Type B pancreatic cell (in vitro differentiated cells): ENCODE data around the gene MAP7. TPM values are rescaled to one million over a fixed set of nuclear protein-coding genes. Genes with fewer than 3 reads are reported as not detected.

Experiments
- DNase-seq: peaks from one replicate; pipeline ENCODE4 v3.0.0; 2021; ENCODE audit warnings: mixed read lengths; ENCODE audit not compliant: unreplicated experiment; ENCODE audit errors: extremely low spot score
- H3K27ac Mint-ChIP-seq: 2 replicates; pipeline ENCODE4 v1.8.0; 2021; ENCODE audit warnings: mild to moderate bottlenecking, mixed read lengths
- H3K27me3 Mint-ChIP-seq: 2 replicates; pipeline ENCODE4 v1.8.0; 2021; ENCODE audit warnings: mixed read lengths
- H3K36me3 Mint-ChIP-seq: 2 replicates; pipeline ENCODE4 v1.8.0; 2021; ENCODE audit warnings: mixed read lengths
- H3K4me1 Mint-ChIP-seq: one replicate; pipeline ENCODE4 v1.8.0; 2021; ENCODE audit warnings: mixed read lengths; ENCODE audit not compliant: unreplicated experiment
- H3K4me3 Mint-ChIP-seq: 2 replicates; pipeline ENCODE4 v1.8.0; 2021; ENCODE audit warnings: mild to moderate bottlenecking, mixed read lengths
- H3K9me3 Mint-ChIP-seq: 2 replicates; pipeline ENCODE4 v1.8.0; 2021; ENCODE audit warnings: mixed read lengths
- CTCF ChIP-seq: fragments of 200-600 bp; sonication (generic); conservative IDR thresholded peaks from 2 replicates; pipeline ENCODE4 v1.5.0; 2021; ENCODE audit warnings: antibody characterized with exemption, mild to moderate bottlenecking
- total RNA-seq: library from RNA; stranded (reverse); gene quantifications from 2 replicates; pipeline ENCODE4 v1.2.1, GENCODE V29; 2021; ENCODE audit warnings: low replicate concordance

The MAP7 gene
- total RNA-seq, 1 donor from 2014 or later: 17.8 TPM

- no peak overlapping the region for H3K4me3 Mint-ChIP-seq
- no peaks in the 10 kb centered on the region for H3K27me3 Mint-ChIP-seq
- no peak for TF ChIP-seq CTCF
- no peaks in the 10 kb centered on the region for H3K36me3 Mint-ChIP-seq
- H3K27ac Mint-ChIP-seq: no peak overlapping the region
- no peak for DNase-seq
- H3K4me1 Mint-ChIP-seq: peaks cover 5% of the 10 kb centered on the region
- no peaks in the 10 kb centered on the region for H3K9me3 Mint-ChIP-seq
These were observed 212.6 kb downstream of the MAP7 start for GRCh38 chr6:136337606-136338005.

GRCh38 chr6:136337121-136337520 is 213.1 kb downstream of the MAP7 start:
- H3K9me3 Mint-ChIP-seq: no peaks in the 10 kb centered on the region
- peak overlapping the region; percentile 23 for H3K27ac Mint-ChIP-seq
- DNase-seq: no peak
- TF ChIP-seq CTCF: no peak
- H3K36me3 Mint-ChIP-seq: no peaks in the 10 kb centered on the region
- H3K4me3 Mint-ChIP-seq: peak overlapping the region; percentile 11
- H3K27me3 Mint-ChIP-seq: no peaks in the 10 kb centered on the region
- peaks cover 5% of the 10 kb centered on the region for H3K4me1 Mint-ChIP-seq

DNA sequence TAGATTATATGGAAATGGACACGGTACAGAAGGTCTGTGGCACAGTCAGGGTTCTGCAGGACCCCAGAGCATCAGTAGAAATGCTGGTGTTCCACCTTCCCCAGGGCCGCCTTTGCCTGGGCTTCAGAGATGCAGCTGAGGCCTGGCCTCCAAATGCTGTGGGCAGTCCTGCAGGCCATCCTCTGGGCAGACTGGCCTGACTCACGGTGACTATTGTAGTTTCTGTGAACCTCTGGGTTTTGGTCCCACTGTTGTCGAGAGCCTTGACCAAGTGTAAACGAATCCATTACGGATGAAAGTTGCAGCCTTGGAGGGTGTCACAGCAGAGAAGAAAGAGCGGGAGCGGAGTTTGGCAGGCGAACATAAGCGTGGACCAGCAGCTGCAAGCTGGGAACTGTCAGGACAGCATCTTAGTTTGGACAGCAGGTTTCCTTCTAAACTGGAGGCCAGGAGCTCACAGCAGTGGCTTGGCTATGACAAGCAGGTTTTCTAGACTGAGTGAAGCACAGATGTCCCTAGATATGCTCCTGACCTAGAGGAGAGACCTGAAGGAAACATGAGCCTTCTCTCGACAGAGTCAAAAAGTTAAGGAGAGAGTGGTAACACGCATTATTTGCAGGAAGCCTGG is 214.4 kb downstream of the MAP7 start:
- H3K9me3 Mint-ChIP-seq: no peaks in the 10 kb centered on the region
- no peak overlapping the region for H3K4me3 Mint-ChIP-seq
- H3K27me3 Mint-ChIP-seq: no peaks in the 10 kb centered on the region
- TF ChIP-seq CTCF: no peak
- no peaks in the 10 kb centered on the region for H3K36me3 Mint-ChIP-seq
- peaks cover 5% of the 10 kb centered on the region for H3K4me1 Mint-ChIP-seq
- H3K27ac Mint-ChIP-seq: no peak overlapping the region
- DNase-seq: no peak

GRCh38 chr6:136334853-136335252 is 215.4 kb downstream of the MAP7 start:
- no peaks in the 10 kb centered on the region for H3K27me3 Mint-ChIP-seq
- DNase-seq: no peak
- no peak for TF ChIP-seq CTCF
- no peak overlapping the region for H3K27ac Mint-ChIP-seq
- H3K4me3 Mint-ChIP-seq: no peak overlapping the region
- H3K4me1 Mint-ChIP-seq: peaks cover 5% of the 10 kb centered on the region
- H3K36me3 Mint-ChIP-seq: no peaks in the 10 kb centered on the region
- no peaks in the 10 kb centered on the region for H3K9me3 Mint-ChIP-seq

DNA sequence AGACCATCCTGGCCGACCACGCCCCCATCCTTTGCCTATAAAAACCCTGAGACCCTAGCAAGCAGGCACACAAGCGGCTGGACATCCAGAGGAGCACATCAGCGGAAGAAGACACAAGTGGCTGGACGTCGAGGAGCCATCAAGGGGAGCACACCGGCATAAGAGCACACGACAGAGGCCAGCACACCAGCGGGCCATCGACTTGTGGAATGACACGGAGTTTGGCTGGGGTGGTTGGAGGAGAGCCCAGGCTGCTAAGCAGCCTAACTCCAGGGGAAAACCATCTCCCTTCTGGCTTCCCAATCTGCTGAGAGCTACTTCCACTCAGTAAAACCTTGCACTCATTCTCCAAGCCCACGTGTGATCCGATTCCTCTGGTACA is 215.8 kb downstream of the MAP7 start:
- Mint-ChIP-seq H3K27me3 (no peaks in the 10 kb centered on the region), H3K9me3 (no peaks in the 10 kb centered on the region)

More for the DNA sequence above, 215.8 kb downstream of the MAP7 start:
- no peak for TF ChIP-seq CTCF
- no peak for DNase-seq
- no peak overlapping the region for H3K4me3 Mint-ChIP-seq
- no peaks in the 10 kb centered on the region for H3K36me3 Mint-ChIP-seq
- H3K27ac Mint-ChIP-seq: no peak overlapping the region
- H3K4me1 Mint-ChIP-seq: peaks cover 5% of the 10 kb centered on the region
